HG02571 (cell line): Measurements from ENCODE around the gene GNL1.
"Not testable (repeated sequence)": the region's sequence is repeated elsewhere in the genome, so short reads cannot be mapped to it uniquely, and the experiment has no call there.

Experiments
- ATAC-seq: cut with Tn5 transposase; IDR thresholded peaks from one replicate; pipeline ENCODE4 v1.9.1; 2021; ENCODE audit warnings: mild to moderate bottlenecking, moderate library complexity; ENCODE audit not compliant: unreplicated experiment

The GNL1 gene

GRCh38 chr6:30500421-30501355 is 55.6 kb downstream of the GNL1 start:
- no peak for ATAC-seq

GRCh38 chr6:30498705-30499104 is 57.6 kb downstream of the GNL1 start:
- ATAC-seq = not testable (repeated sequence)

GRCh38 chr6:30497714-30498113 is 58.6 kb downstream of the GNL1 start:
- no peak for ATAC-seq

- not testable (repeated sequence) for ATAC-seq
Observed at GRCh38 chr6:30497261-30497599, 59.1 kb downstream of the GNL1 start.

- no peak for ATAC-seq
Observed at GRCh38 chr6:30495993-30496392, 60.3 kb downstream of the GNL1 start.

GRCh38 chr6:30495060-30495459 is 61.2 kb downstream of the GNL1 start:
- ATAC-seq = not testable (repeated sequence)

- no peak for ATAC-seq
Observed at GRCh38 chr6:30494291-30494861, 61.9 kb downstream of the GNL1 start.

- ATAC-seq = no peak
Observed at GRCh38 chr6:30493643-30494250, 62.5 kb downstream of the GNL1 start.

- no peak for ATAC-seq
Observed at GRCh38 chr6:30491991-30492952, 64.0 kb downstream of the GNL1 start.
